ENCODE measurements around the gene TLR5.

The TLR5 gene

DNA sequence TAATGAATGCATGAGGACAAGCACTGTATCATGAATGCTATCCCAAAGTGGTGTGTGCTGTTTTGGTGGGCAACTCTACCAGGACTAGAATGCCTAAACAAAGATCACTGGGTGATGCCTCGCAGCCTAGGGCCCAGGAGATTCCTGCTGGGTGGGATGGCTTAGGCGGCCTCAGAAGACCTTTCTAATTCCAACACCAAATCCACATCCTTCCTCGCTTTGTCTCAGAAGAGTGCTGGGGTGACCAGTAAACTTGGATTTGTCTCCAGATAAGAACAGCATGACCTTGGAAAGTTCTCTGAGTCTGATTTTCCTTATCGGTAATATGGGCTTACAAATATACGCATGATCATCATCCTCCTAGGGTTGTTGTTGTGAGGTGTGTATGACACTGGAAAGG is 76.6 kb downstream of the TLR5 start:
- no peak for DNase-seq (ENCODE audit: low spot score)

DNA sequence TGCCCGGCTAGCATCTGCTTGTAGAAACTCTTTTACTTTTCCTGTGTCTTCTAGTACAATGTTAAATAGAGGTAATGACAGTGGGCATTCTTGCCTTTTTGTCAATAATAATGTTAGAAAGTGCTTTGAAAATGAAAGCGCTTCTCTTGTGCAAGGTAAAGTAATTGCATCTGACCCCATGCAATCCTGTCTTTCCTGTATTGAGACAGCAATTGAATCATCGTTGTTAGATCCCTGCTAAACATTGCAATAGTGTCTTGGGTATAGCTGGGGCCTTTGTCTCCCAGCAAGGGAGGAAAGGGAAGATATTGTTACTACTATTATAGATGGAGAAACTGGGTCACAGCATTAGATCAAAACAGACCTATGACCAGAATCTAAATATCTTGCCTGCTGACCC is 80.9 kb downstream of the TLR5 start:
- DNase-seq (ENCODE audit: low spot score): no peak

DNA sequence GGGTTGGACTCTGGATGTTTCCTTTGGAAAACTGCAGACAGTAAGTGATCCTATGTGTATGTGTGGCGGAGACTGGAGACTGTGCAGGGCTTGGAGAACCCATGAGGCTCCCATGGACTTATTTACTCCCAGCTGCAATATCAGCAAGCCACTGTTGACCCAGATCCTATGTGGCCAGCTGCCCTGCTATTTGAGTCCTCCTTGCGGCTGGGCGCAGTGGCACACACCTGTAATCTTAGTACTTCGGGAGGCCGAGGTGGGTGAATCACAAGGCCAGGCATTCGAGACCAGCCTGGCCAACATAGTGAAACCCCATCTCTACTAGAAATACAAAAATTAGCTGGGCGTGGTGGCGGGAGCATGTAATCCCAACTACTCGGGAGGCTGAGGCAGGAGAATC is 83.5 kb downstream of the TLR5 start:
- no peak for DNase-seq (ENCODE audit: low spot score)

Data from D341Med (cell line).